Measurements from ENCODE around the gene PIK3C2A.

DNA sequence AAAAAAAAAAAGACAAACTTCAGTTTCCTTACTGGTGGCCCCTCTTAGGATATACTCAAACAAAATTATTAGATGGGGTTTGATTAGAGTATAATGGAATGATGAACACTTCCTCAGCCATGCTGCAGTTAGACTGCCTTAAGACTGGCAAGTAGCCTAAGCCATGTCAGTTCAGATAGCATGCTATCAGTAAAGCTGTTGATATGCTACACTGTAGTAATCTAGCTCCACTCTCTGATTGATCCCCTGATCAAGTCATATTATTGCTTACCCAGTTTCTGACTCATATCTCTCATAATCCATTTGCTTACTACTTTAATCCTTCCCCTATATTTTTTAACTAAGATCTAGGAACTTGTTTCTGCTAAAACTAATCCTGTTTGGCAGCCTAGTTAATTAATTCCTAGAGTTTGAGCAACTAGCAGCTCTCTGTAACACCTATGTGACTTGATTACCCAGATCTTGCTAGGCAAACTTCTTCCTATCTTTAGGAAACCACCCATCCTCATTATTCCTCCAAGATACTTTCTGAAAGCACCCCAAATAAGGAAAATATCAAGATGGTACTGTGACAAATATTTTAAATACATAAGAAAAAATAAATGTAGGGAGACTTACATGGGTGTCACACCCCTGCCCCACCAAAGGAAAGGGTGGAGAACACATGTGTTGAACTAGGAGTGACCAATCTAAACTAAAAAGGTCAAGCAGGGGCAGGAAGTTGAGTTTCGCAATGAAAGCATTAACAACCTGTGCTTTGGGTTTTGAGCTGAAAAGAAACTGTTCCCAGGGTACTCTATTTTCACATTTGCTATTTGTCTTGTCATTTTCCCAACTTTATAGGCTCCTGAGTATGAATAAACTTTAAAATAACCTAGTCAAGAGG, 43.2 kb downstream of the PIK3C2A start:
- no peak for TF ChIP-seq EZH2 (IDR thresholded peaks at IDR 0.05)
- no peak for TF ChIP-seq POLR2AphosphoS5 (IDR thresholded peaks at IDR 0.05; ENCODE audit: borderline replicate concordance, low read depth, low read length)
